ENCODE results near the gene WFDC1.
A peak's percentile ranks its signal among the peaks of the same experiment; 100 is the strongest.

The WFDC1 gene

DNA sequence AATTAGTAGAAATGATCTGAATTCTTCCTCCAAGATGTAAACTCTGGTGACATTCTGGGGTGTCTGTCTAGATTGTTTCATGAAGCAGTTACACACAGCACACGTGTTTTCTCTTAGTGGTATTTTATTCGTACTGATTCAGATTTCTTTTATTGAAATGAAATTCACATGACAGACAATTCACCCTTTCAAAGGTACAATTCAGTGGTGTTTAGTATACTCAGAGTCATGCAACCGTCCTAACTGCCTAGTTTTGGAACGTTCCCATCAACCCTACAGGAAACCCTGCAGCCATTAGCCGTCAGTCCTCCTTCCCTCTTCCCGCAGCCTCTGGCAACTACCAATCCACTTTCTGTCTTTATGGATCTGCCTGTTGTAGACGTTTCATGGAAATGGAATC, 8.8 kb downstream of the WFDC1 start:
- no peak for DNase-seq

DNA sequence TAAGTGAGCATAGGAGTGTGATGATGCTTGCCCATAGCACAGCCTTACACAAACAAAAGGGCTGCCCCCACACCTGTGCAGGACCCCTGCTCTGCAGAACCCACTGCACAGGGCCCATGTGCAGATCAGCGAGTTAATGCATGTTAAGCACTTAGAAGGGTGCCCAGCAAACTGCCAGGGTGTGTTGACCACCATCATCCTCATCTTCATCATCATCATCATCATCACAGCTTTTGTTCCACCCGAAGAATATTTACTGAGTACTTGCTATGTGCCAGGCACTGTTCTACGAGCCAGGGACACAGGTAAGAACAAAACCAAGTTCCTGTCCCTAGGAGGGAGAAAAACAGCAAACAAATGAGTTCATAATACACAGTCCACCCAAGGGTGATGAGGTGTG, 11.9 kb downstream of the WFDC1 start:
- DNase-seq, result no peak

DNA sequence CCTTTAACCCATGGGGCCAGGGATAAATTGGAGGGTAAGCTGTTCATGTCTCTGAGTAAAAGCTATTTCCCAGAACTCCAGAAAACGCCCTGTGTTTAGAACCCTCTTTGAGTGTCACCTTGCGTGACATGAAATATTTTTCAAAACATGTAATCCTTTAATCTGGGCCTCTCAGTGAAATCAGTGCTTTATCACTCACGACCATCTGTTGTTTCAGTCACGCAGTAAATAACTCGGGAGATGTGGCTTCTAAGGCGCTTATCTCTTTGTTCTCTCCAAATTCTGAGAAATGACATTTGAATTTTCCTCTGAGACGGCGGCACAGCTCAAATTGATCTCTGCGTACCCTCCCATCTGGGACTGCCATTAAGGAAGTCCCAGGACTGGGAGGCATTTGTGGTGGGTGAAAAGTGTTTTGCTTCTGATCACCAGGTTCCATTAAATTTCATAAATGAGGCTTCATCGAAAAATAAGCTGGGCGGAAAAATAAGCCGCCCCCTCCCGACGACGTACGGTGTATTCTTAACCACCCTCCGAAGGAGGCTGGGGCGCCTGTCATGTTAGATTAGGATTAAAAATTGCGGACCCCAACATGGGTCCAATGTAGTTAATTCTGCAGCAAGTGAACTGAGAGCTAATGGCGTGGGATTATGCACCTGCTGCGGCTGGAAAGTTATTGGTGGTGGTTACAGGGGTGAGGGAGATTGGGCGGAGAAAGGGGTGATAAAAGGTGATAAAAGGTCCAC, 12.7 kb downstream of the WFDC1 start:
- DNase-seq, result peak; percentile 88 to 96

DNA sequence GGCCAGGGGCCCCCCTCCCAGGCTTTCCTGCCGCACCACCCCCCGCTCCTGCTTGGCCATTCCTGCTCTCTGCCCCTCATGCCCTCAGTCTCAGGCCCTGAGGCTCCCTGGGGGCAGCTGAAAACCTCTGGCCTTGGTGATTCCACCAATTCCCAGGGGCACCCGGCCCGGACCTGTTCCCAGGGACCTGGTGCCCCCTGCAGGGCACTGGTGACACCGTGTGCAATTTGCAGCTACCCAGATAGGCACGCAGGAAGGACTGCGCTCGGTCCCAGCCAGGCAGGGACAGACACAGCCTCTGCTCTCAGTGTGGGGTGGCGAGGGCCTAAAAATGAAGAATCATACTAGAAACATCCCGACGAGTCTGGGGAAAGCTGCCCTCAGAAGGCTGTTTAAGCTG, 13.4 kb downstream of the WFDC1 start:
- peak; percentile 74 to 95 for DNase-seq

DNA sequence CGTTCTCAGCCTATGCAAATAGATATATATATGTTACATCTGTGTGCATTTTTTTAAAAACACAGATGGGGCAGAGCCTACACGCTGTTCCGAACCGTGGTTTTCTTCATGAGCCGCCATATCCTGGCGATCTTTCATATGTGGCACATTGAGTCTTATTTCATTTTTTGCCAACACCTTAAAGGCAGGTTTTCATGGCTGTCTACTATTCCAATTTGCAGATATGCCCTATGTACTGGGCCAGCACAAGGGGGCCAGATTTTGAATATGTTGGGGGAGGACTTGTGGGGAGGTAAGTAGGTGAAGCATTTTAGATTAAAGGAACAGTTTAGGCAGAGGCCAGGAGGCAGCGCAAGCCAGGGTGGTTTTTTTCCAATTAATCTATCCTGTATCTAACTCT, 16.0 kb downstream of the WFDC1 start:
- no peak for DNase-seq

DNA sequence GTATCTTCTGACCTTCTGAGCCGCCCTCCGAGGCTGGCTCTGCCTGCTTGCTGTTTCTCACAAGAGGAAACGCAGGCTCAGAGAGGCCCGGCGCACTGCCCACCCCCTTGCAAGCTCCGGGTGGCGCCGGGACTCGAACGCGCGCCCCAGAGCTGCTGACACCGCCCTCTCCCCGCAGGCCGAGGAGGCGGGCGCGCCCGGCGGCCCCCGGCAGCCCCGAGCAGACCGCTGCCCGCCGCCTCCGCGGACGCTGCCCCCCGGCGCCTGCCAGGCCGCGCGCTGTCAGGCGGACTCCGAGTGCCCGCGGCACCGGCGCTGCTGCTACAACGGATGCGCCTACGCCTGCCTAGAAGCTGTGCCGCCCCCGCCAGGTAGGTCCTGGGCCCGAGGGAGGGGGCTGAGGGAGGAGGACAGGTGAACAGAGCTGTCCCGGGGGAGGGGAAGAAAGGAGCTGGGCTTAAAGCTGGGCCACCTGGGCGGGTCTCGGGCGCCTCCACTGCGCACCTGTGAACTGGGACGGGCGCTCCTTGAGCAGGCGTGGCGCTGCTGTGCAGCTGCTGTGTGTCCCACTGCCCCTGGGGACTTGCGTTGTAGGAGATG, 18.2 kb downstream of the WFDC1 start:
- peak; percentile 56 to 79 for DNase-seq

DNA sequence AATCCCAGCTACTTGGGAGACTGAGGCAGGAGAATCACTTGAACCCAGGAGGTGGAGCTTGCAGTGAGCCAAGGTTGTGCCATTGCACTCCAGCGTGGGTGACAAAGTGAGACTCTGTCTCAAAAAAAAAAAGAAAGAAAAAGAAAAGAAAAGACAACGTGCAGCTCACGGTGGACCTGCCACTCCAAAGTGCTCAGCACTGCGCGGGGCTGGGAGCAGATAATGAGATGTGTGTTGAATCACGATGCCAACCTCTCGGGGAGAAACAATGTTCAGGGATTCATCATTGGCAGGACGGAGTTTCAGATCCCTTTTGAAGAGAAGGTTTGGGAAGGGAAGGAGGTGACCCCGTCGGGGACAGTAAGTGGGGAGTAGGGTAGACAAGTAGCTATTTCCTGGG, 19.2 kb downstream of the WFDC1 start:
- DNase-seq, result no peak

DNA sequence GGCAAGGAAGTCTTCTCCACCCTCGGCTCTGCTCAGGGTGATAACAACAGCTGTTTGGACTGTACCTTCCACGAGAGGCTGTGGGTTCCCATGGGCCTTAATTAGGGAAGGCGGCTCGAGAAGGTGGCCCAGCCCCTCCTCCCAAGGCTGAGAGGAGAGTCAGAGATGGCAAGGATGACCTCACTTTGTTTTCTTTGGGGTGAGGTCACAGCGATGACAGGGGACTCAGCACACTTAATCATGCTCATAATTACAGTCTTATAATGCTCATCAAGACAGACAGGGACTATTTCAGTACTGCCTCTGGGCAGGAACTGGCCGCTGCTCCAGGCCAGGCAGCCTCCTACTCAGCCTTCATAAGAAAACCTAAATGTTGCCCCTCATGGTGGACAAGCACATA, 19.7 kb downstream of the WFDC1 start:
- DNase-seq, result no peak

DNA sequence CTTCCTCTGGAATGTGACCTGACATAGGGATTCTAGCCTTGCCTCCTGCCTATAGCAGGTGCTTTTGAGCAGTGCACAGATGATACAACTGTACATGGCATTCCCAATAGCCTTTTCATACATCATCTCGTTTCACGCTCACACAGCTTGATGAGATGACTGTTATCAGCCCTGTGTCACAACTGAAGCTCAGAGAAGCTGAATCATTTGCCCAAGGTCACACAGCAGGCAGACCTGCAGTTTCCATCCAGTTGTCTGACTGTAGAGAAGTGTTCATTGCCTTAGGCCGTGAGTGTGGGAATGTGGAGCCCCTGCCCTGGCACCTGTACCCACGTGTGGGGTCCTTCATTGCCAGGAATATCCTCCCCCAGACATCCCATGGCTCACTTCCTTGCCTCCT, 20.1 kb downstream of the WFDC1 start:
- DNase-seq, result no peak

DNA sequence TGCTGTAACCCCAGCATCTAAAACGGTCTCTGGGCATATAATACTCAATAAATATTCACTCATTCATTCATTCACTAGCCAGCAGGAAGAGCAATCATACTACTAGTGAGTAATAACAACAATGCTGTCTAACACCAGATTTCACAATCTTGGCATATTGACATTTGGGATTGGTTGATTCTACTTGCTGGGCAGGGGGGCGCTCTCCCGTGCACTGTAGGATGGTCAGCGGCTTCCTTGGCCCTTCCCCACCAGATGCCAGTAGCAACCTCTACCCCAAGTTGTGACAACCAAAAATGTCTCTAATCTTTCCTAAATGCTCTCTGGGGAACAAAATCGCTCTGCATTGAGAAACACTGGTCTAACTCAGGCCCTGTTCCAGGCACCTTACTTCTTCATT, 20.7 kb downstream of the WFDC1 start:
- no peak for DNase-seq

DNA sequence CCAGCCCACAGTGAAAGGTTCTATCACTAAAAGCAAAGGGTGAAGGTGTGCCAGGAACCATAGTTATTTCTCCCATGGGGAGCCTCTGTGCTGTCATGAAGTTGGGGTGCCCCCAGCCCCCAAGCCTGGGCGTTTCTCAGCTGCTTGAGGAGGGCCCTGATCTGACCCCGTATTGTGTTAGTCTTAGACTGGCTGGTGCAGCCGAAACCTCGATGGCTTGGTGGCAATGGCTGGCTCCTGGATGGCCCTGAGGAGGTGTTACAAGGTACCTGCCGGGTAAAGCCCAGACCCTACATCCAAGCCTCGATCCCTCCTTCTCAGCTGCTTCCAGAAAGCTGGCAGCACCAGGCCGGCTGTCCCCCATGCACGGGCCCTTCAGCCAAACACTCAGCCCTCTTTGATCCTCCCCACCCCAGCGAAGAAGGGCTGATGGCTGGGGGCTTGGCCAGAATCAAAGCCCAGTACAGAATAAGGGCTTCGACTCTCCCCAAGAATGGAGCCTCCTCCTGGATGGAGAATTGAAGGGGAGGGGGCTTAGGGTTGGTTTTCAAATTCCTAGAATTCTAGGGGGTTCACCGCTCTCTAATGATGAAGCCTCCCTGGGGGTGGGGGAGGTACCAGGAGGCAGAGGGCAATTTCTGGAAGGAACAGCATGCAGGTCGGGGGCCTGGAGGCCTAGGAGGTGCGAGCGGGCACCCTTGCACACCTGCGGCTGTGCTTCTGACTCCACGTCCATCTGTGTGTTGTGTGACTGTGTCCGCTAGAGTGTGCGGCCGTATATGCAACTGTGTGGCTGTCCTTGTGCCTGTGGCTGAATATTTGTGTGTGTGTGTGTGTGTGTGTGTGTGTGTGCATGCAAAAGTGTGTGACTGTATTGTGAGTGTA, 23.7 kb downstream of the WFDC1 start:
- no peak for DNase-seq

DNA sequence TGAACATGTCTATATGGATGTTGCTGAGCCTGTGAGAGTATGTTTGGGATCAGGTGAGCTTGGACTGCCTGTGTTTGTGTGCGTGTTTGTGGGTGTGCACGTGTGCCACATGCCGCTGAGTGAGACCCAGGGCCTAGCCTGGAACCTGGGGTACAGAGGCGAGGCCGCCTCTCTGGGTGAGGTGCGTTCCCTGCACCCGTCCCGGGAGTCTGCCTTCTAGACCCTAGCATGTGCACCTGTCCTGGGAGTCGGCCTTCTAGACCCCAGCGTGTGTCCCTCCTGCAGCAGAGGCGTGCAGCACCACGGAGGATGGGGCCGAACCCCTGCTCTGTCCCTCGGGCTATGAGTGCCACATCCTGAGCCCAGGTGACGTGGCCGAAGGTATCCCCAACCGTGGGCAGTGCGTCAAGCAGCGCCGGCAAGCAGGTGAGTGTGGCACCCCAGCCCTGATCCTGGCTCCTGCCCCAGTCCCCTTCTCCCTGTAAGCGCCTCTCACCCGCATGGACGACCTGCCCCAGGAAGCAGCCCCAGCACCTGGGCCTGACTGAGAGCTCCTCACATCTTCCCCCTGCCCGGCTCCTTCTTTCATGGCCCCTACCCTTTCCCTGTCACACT, 24.6 kb downstream of the WFDC1 start:
- no peak for DNase-seq

DNA sequence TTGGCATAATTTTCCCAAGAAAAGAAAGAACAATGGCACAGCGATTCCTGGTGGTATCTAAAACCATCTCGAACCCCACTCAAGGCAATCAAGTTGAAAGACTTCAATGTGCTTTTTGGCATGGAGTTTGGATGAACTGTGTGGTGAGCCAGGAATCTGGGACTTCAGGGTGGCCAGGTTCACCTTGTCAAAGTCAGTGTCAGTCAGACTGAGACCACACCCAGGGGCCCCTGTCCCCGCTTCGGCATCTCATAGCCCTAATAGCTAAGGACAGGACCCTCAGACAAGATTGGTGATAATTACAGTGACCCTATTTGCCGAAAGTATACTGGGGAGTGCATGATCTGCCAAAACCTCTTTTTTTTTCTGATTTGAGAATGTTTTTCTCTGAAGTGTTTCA, 25.8 kb downstream of the WFDC1 start:
- DNase-seq, result no peak

DNA sequence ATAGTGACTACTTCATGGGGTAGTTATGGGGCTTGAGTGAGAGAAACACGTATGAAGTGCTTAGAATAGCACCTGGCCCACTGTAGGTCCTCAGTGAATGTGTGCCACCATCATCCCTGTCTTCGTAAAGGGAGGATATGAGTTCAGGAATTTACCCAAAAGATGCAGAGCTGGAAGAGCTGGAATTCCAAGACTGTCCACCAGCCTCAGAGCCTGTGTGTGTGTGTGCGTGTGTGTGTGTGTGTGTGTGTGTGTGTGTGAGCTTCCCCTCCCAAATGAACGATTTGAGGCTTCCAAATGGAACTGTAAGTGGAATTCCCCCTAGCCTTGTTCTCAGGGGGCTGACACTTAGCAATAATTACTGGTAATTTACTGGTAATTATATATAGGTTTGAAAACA, 27.3 kb downstream of the WFDC1 start:
- no peak for DNase-seq

DNA sequence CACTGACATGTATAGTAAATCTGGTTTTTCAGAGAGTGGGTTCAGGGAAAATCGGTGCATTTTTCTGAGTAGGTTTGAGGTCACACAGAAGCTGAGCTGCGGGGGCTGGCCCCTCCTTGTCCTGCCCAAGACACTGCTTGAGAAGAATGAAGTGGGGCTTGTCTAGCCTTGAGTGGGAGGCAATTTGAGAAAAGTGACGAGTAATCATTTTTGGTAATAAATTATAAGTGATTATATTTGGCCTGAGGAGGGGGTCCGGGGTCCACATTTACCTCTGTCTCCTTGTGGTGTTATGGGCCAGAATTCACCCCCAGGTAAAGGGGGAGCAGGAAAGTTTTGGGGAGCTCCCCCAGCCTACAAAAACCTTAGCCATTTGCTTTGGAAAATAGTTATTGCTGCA, 28.1 kb downstream of the WFDC1 start:
- no peak for DNase-seq

DNA sequence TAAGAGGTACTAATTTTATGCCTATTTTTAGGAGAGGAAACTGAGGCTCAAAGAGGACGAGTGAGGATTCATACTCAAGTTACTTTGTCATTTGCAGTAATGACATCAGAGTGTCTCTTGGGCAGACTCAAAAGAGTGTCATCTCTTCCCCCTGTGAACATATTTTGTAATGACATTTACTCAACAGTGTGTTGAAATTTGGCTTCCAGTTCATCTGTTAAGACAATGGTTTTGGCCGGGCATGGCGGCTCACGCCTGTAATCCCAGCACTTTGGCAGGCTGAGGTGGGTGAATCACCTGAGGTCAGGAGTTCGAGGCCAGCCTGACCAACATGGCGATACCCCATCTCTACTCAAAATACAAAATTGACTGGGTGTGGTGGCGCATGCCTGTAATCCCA, 28.9 kb downstream of the WFDC1 start:
- DNase-seq, result no peak

DNA sequence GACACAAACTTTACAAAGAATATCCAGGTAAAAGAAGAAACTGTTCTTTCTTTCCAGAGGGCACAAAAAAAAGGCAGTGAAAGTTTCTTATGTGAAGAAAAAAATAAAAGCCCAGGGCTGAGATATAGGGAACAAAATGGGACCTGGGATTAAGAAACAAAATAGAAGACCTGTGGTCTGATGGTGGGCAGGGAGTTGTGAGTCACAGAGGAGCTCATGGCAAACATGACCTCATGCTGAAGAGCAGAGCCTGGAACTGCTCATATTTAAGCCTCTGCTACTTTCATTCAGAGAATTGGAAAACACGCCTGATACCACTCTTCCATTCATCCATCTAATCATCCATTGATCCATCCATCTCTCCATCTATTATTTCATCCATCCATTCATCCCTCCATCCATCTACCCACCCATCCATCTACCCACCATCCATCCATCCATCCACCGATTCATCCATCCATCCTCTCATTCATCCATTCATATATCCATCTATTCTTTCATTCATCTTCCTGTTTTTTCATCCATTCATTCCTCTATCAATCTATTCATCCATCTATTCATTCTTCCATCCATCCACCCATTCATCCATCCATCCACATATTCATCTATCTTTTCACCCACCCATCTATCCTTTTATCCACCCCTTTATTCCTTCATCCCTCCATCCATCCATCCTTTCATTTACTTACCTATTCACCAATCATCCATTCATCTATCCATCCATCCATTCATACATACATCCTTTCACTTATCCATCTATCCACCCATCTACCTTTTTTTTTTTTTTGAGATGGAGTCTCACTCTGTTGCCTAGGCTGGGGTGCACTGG, 30.0 kb downstream of the WFDC1 start:
- no peak for DNase-seq

DNA sequence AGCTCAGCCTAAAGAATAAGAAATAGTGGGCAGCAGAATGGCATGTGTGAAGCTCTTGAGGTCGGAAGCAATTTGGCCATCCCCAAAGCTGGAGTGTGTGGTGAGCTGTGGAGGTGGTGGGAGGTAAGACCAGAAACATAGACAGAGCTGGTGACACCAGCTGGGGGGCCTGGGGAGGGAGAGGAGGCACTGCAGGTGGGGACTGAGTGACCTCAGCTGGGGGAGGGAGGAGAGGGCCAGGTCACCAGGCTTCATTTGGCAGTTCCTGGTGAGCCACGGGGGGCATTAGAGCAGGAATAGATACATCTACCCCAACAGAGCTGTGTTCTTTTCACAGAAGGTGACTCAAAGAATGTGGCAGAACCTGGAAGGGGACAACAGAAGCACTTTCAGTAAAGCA, 31.9 kb downstream of the WFDC1 start:
- no peak for DNase-seq

DNA sequence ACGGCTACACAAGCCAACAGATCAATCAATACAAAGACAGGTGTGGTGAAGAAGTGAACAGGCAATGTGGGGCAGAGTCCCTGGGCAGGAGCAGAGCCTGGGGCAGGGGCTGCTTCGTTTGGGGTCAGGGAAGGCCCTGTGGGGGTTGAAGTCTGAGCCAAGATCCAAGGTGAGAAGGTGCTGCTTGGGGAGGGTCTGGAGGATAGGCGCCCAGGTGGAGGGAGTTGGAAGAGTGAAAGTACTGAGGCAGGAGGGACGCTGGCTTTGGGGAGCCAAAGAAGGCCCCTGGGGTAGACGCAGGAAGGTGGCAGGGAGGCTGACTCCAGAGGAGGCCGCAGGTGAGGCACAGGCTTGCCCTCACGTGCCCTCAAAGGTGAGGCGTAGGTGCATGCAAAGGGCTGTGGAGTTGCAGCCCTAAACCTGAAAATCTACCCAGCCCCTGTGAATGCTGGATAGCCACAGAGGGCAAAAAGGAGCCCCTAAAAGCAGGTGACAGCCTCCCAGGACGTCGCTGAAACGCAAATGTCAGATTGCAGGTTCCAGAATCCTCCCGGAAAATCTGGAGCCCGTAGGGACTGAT, 33.3 kb downstream of the WFDC1 start:
- no peak for DNase-seq

DNA sequence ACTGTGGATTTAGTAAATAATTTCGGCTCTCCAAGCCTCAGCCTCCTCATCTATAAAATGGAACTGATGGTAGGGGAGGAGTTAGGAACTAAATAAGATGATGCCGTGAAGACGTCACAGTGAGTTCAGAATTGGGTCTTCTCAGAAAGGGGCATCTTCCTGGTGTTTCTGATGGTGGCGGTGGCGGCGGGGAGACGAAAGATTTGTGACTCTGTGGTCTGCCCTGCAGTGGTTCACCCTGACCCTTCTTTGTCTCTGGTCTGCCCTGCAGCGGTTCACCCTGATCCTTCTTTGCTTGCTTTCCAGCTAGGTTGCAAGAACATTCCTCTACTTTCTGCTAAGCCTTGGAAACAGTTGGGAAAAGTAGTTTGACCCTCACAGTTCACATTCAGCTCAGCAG, 34.3 kb downstream of the WFDC1 start:
- DNase-seq, result no peak

DNA sequence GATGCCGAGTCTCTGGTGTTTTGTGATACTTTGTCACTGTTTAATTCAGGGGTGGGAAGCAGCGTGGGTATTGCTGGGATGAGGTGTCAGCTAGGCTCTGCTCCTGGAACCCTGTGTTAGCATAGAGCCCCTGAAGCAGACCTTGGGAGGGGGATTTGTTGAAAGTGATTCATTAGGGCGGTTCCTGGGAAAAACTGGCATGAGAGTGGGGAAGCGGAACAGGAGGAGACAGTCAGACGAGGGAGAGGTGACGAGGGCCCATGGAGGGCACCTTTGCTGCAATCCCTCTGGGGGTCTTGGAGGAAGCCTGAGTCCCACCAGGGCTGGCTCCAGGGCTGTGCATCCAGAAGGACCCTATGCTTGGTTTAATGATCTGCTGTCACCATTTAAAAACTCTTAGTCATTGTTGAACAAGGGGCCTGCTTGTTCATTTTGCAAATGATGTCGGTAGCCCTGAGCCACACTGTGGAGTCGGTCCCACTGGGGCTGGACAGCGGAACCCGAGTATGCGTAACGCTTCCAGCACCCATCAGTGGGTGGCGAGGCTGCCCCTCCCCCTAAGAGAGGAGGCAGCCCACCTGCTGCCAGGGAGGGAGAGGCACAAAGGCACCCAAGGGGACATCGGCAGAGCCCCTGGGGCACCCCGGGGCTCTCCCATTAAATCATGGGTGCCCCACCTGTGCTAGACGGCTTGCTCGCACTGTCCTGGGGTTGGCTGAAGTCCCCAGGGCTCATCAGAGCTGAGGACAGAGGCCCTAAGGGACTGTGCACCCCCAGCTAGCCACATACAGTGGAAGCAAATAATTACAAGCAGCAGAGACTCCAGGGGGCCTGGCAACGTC, 35.4 kb downstream of the WFDC1 start:
- DNase-seq, result no peak

Measured in NCI-H524 (cell line).